ENCODE measurements around the gene LTK.

Gene LTK

GRCh38 chr15:41530363-41530956 is 16.8 kb upstream of the LTK start:
- no peak for DNase-seq

GRCh38 chr15:41523097-41523496 is 9.5 kb upstream of the LTK start:
- DNase-seq: peak in 1 of 14 donors; percentile 11

- no peak for DNase-seq
Observed at GRCh38 chr15:41521614-41522013, 8.0 kb upstream of the LTK start.

- no peak for DNase-seq
Observed at GRCh38 chr15:41520636-41521035, 7.0 kb upstream of the LTK start.

GRCh38 chr15:41517895-41518449 is 4.3 kb upstream of the LTK start:
- DNase-seq: no peak

GRCh38 chr15:41512940-41513505 is 604 bp downstream of the LTK start:
- no peak for DNase-seq

- DNase-seq: no peak
Observed at GRCh38 chr15:41512512-41512939, 1.1 kb downstream of the LTK start.

- no peak for DNase-seq
Observed at GRCh38 chr15:41511899-41512369, 1.7 kb downstream of the LTK start.

- no peak for DNase-seq
Observed at GRCh38 chr15:41511331-41511898, 2.2 kb downstream of the LTK start.

- DNase-seq: no peak
Observed at GRCh38 chr15:41510728-41511127, 2.9 kb downstream of the LTK start.

- peak in 2 of 14 donors; percentile 11 to 48 for DNase-seq
Observed at GRCh38 chr15:41507820-41508290, 5.8 kb downstream of the LTK start.

- no peak for DNase-seq
Observed at GRCh38 chr15:41506796-41507341, 6.8 kb downstream of the LTK start.

- no peak for DNase-seq
Observed at GRCh38 chr15:41505776-41506175, 7.9 kb downstream of the LTK start.

- DNase-seq: no peak
Observed at GRCh38 chr15:41504751-41505492, 8.7 kb downstream of the LTK start.

GRCh38 chr15:41503669-41504010 is 10.0 kb downstream of the LTK start:
- DNase-seq: peak in 1 of 14 donors; percentile 9

- DNase-seq: no peak
Observed at GRCh38 chr15:41502795-41503668, 10.6 kb downstream of the LTK start.

- no peak for DNase-seq
Observed at GRCh38 chr15:41501931-41502794, 11.5 kb downstream of the LTK start.

- no peak for DNase-seq
Observed at GRCh38 chr15:41501191-41501917, 12.3 kb downstream of the LTK start.

GRCh38 chr15:41499109-41499851 is 14.3 kb downstream of the LTK start:
- no peak for DNase-seq

Data from C1 segment of cervical spinal cord (tissue), 14 donors.